Mucosa of stomach (tissue), 1 donor: ENCODE data around the gene HINT3.
"Not testable (repeated sequence)": the region's sequence is repeated elsewhere in the genome, so short reads cannot be mapped to it uniquely, and the experiment has no call there.

Experiments
- H3K27me3 ChIP-seq: one replicate; pipeline ENCODE4 v1.7.0; 2013; ENCODE audit warnings: mild to moderate bottlenecking, low read length; ENCODE audit not compliant: control insufficient read depth, insufficient read depth
- H3K36me3 ChIP-seq: one replicate; pipeline ENCODE4 v1.7.0; 2013; ENCODE audit warnings: low read length; ENCODE audit not compliant: control insufficient read depth, insufficient read depth
- H3K4me1 ChIP-seq: one replicate; pipeline ENCODE4 v1.7.0; 2013; ENCODE audit warnings: mild to moderate bottlenecking, low read length; ENCODE audit not compliant: control insufficient read depth, insufficient read depth
- H3K4me3 ChIP-seq: one replicate; pipeline ENCODE4 v1.7.0; 2013; ENCODE audit warnings: low read length
- H3K9ac ChIP-seq: one replicate; pipeline ENCODE4 v1.7.0; 2013; ENCODE audit warnings: mild to moderate bottlenecking, low read length, moderate library complexity
- H3K9me3 ChIP-seq: one replicate; pipeline ENCODE4 v1.7.0; 2013; ENCODE audit warnings: mild to moderate bottlenecking, low read length, moderate library complexity; ENCODE audit not compliant: control insufficient read depth
- donor health status: Pancreatic carcinoma.

The HINT3 gene

DNA sequence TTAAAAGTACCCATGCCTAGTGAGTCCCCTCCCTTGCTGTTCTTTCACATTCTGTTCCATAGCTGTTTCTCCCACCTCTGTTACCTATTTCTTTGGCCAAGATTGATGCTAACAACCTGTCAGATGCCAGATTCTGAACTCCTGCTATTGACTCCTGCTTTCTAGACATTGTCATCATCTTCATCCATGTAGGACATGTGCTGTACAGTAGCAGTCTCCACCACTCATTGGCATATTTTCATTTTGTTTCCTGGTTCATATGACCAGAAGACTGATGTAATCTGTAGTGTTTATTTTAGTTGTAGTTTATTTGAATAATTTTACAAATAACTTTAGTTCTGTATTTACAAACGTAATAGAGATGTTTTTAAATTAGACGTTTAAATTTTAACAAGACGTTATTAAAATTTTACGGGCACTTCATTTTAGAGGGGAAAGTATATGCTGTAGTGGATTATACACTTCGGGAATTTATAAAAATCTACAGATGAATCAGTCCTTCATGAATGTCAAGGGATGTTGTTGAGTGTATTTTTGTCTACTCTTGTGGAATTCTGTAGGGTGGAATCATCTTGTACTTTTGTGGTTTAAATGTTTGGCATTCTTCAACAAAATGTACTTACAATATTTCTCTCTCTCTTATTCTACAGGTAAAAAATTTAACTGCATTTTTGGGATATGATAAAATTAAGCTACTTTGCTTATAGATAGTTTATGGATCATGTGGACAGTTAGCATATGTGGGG, 63.9 kb downstream of the HINT3 start:
- H3K4me3 ChIP-seq, result no peak overlapping the region
- no peaks in the 10 kb centered on the region for H3K27me3 ChIP-seq
- peaks cover 5% of the 10 kb centered on the region for H3K36me3 ChIP-seq
- H3K9me3 ChIP-seq, result no peaks in the 10 kb centered on the region
- H3K4me1 ChIP-seq, result peaks cover 5% of the 10 kb centered on the region
- no peak overlapping the region for H3K9ac ChIP-seq

DNA sequence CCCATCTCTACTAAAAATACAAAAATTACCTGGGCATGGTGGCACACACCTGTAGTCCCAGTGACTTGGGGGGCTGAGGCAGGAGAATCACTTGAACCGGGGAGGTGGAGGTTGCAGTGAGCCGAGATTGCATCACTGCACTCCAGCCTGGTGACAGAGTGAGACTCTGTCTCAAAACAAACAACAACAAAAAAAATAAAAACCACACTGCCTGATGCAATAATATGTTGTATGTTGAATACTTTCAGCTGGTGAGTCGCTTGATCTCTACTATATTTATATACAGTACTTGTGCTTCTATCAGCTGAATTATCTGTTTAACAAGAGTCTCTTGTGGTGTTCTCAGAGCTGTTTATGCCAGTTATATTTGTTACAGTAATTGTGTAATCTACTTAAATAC, 66.9 kb downstream of the HINT3 start:
- not testable (repeated sequence) for H3K4me1 ChIP-seq, H3K36me3 ChIP-seq, H3K4me3 ChIP-seq

DNA sequence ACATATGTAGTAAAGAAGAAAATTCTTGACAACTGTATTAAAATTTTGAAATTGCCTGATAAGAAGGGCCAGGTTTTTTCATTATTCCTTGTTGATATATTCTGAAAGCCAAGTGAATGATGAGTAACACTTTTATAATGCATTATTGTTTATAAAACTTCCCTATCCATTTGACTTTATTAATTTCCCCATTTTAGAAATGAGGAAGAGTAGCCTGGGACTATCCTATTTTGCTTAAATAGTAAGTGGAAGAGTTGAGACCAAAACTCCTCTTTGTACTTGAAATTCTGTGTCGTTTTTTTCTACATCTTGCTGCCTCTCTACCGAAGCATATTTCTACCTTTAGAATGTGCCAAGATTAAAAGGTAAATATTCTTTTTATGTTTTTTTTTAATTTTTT, 69.4 kb downstream of the HINT3 start:
- H3K4me1 ChIP-seq, result no peaks in the 10 kb centered on the region
- H3K36me3 ChIP-seq, result peaks cover 5% of the 10 kb centered on the region
- H3K9ac ChIP-seq, result no peak overlapping the region
- no peaks in the 10 kb centered on the region for H3K27me3 ChIP-seq
- H3K9me3 ChIP-seq, result no peaks in the 10 kb centered on the region
- no peak overlapping the region for H3K4me3 ChIP-seq

More for the DNA sequence above, 66.9 kb downstream of the HINT3 start:
- H3K9ac ChIP-seq, H3K9me3 ChIP-seq, H3K27me3 ChIP-seq: not testable (repeated sequence)

DNA sequence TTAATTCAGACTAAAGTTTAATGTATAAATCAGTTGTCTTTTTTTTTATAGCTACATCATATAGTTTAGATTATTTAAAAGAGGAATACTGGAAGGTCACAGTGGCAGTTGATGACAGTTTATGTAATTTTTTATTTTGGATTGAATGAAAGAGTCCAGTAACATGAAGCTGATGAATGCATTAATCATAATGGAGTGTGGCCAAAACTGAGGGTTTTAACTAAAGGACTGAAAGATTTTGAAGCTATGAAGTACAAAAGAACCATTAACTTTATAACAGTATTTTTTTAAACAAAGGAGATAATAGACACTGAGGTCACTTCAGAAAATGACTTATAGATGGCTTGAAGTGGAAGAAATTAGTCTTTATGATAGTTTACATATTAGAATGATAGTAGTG, 71.0 kb downstream of the HINT3 start:
- Histone ChIP-seq H3K4me1 (no peaks in the 10 kb centered on the region), H3K36me3 (no peaks in the 10 kb centered on the region), H3K27me3 (no peaks in the 10 kb centered on the region), H3K9ac (no peak overlapping the region), H3K9me3 (no peaks in the 10 kb centered on the region), H3K4me3 (no peak overlapping the region)
